HUES64 (cell line): Measurements from ENCODE around the gene FIBP.

Experiments used
- H3K27ac ChIP-seq: 2 replicates; pipeline ENCODE4 v1.7.0; 2013; ENCODE audit warnings: low read depth, low read length, inconsistent platforms
- H3K27me3 ChIP-seq: 2 replicates; pipeline ENCODE4 v1.6.1; 2013; ENCODE audit warnings: mild to moderate bottlenecking, low read length; ENCODE audit not compliant: insufficient read depth
- H3K36me3 ChIP-seq: 2 replicates; pipeline ENCODE4 v1.6.1; 2013; ENCODE audit warnings: mild to moderate bottlenecking, low read length; ENCODE audit not compliant: insufficient read depth
- H3K4me1 ChIP-seq: 2 replicates; pipeline ENCODE4 v1.6.1; 2013; ENCODE audit warnings: mild to moderate bottlenecking, low read length, moderate library complexity; ENCODE audit not compliant: insufficient read depth
- H3K4me3 ChIP-seq: 2 replicates; pipeline ENCODE4 v1.5.1; 2013; ENCODE audit warnings: mild to moderate bottlenecking, low read length, moderate library complexity
- H3K9ac ChIP-seq: 2 replicates; pipeline ENCODE4 v1.6.1; 2013; ENCODE audit warnings: mild to moderate bottlenecking, low read depth, low read length
- H3K9me3 ChIP-seq: 2 replicates; pipeline ENCODE4 v1.6.1; 2013; ENCODE audit warnings: low read depth, low read length; ENCODE audit not compliant: insufficient read depth
- WGBS: fragments of 150-250, 120-280 bp; methylation state at CpG from one replicate; pipeline ENCODE4 v1.1.7; 2013; ENCODE audit warnings: missing lambda C conversion rate; 5-methylcytosine and 5-hydroxymethylcytosine counted together

Gene FIBP

DNA sequence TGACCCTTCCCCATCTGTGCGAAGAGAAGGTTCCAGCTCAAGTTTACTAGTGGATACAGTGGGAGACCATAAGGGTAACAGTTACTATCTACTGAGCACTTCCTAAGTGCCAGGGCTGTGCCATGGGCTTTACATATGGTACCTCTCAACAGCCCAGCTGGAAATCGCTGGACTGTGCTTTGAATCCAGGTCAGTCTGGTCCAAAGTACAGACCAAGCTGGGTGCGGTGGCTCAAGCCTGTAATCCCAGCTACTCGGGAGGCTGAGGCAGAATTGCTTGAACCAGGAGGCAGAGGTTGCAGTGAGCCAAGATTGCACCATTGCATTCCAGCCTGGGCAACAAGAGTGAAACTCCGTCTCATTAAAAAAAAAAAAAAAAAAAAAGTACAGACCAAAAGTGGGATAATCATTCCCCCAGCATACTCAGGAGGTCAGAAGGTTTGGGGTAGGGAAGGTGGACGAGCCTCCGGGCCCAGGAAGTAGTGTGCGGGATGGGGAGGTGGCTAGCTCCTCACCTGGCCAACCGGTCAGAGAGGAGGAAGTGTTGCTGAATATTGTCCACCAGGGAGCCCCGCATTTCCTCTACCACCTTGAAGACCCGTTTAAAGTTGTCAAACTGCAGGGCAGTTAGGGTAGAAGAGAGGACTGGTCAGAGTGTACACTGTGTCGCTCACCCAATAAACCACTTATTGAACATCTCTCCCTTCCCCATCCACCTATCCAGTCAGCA, 2.3 kb downstream of the FIBP start:
- Histone ChIP-seq H3K36me3 (peaks cover 45% of the 10 kb centered on the region), H3K4me1 (peaks cover 10% of the 10 kb centered on the region), H3K9me3 (no peaks in the 10 kb centered on the region), H3K4me3 (no peak overlapping the region), H3K9ac (no peak overlapping the region), H3K27ac (no peak overlapping the region), H3K27me3 (peaks cover 14% of the 10 kb centered on the region)
- WGBS, result 96% methylated on average over 10 of the region's 12 CpGs

DNA sequence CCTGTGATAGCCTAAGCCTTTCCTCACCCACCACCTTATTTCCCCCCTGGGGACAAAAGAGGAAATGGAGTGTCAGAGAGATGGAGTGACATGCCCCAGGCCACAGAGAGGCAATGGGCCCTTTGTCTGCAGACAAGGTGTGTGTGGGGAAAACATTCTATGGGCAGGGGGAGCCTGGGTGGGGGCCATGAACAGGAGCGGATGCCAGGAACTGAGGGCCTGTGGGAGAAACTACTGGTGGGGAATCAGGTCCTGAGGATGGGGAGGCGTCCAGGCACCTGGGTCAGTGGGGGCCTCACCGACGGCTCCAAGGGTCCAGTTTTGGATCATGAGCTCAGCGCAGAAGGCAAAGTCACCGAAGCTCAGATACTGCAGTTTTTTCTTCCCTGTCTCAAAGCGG, 3.0 kb downstream of the FIBP start:
- H3K4me3 ChIP-seq, result no peak overlapping the region
- H3K4me1 ChIP-seq, result peaks cover 10% of the 10 kb centered on the region
- 95% methylated on average over 7 of the region's 7 CpGs for WGBS

DNA sequence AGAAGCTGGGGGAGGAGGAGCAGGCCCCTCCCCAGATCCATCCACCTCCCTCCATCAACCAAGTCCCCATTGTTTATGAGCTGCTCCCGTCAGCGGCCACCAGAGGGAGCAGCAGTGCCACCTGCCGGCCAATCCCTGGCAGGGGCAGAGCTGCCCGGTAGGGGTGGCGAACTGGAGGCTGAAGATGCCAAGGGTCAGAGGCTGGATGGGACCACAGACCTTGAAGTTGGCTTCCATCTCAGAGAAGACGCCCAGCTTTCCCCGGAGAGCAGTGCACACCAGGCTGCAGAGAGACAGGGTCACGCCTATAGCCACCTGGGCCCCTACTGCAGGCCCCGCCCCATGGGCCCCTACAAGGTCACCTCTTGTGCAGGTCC, 3.6 kb downstream of the FIBP start:
- Histone ChIP-seq H3K9me3 (no peaks in the 10 kb centered on the region), H3K36me3 (peaks cover 45% of the 10 kb centered on the region), H3K27me3 (peaks cover 8% of the 10 kb centered on the region), H3K4me1 (peaks cover 5% of the 10 kb centered on the region), H3K27ac (no peak overlapping the region), H3K4me3 (no peak overlapping the region), H3K9ac (no peak overlapping the region)
- WGBS, result 34% methylated on average over 9 of the region's 9 CpGs

More for the DNA sequence above, 3.0 kb downstream of the FIBP start:
- H3K27ac ChIP-seq, result no peak overlapping the region
- no peaks in the 10 kb centered on the region for H3K9me3 ChIP-seq
- no peak overlapping the region for H3K9ac ChIP-seq
- H3K27me3 ChIP-seq, result peaks cover 13% of the 10 kb centered on the region
- H3K36me3 ChIP-seq, result peaks cover 45% of the 10 kb centered on the region

DNA sequence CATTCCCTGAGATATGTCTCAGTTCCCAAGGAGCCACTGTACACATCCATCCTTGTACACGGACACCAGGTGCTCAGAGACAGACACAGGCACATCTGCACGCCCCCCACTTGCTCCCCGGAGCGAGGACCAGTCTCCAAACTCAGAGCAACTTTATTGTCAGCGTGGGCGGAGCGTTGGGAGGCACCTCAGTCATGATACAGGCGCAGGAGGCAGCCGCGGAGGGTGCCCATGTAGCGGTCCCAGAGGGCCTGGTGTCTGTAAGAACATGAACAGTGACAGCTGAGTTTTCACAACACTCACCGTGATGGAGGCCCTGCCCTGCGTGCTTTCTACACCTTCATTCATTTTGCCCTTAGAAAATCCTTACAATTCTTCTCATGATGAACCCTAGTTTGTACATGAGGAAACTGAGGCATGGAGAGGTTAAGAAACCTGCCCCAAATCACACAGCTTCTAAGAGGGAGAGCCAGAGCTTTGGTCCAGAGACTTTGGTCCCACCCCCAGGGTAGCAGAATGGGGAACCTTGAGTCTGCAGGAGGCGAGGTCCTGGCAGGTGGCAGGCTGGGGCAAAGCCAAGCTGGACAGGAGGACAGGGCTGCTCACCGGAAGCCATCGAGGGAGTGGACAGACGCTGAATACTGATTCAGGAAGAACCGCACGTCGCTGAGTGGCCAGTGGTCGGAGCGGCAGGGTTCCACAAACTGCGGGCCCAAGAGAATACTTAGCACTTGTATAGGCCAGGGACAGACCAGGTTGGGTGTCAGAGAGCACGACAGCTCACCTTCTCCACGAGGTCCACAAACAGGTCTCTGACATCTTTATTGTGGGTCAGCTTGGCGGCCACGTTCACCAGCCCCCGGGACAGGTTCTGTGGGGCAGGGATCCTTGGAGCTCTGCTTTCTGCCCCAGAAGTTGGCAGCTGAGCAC, 4.2 kb downstream of the FIBP start:
- Histone ChIP-seq H3K4me1 (peaks cover 3% of the 10 kb centered on the region), H3K9ac (no peak overlapping the region), H3K27me3 (peaks cover 1% of the 10 kb centered on the region; the same call in 1 of the 2 replicates), H3K36me3 (peaks cover 45% of the 10 kb centered on the region), H3K27ac (no peak overlapping the region), H3K4me3 (no peak overlapping the region), H3K9me3 (no peaks in the 10 kb centered on the region)
- 94% methylated on average over 28 of the region's 28 CpGs for WGBS

DNA sequence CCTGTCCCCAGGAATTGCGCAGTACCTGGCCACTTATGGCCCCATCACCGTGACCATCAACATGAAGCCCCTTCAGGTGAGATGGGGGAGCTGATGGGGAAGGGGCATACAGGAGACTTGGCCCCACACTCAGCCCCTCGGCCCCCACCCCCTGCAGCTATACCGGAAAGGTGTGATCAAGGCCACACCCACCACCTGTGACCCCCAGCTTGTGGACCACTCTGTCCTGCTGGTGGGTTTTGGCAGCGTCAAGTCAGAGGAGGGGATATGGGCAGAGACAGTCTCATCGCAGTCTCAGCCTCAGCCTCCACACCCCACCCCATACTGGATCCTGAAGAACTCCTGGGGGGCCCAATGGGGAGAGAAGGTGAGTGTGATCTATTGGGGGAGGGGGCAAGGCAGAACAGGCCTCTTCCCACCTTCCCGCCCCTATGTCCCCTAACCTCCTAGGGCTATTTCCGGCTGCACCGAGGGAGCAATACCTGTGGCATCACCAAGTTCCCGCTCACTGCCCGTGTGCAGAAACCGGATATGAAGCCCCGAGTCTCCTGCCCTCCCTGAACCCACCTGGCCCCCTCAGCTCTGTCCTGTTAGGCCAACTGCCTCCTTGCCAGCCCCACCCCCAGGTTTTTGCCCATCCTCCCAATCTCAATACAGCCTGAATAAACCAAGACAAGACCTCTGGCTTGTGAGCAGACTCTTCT, 5.1 kb downstream of the FIBP start:
- H3K9ac ChIP-seq, result no peak overlapping the region
- 92% methylated on average over 11 of the region's 13 CpGs for WGBS
- H3K27ac ChIP-seq, result no peak overlapping the region
- peaks cover 45% of the 10 kb centered on the region for H3K36me3 ChIP-seq
- peaks cover 3% of the 10 kb centered on the region; the same call in 1 of the 2 replicates for H3K4me1 ChIP-seq
- H3K4me3 ChIP-seq, result no peak overlapping the region
- H3K27me3 ChIP-seq, result no peaks in the 10 kb centered on the region
- no peaks in the 10 kb centered on the region for H3K9me3 ChIP-seq

DNA sequence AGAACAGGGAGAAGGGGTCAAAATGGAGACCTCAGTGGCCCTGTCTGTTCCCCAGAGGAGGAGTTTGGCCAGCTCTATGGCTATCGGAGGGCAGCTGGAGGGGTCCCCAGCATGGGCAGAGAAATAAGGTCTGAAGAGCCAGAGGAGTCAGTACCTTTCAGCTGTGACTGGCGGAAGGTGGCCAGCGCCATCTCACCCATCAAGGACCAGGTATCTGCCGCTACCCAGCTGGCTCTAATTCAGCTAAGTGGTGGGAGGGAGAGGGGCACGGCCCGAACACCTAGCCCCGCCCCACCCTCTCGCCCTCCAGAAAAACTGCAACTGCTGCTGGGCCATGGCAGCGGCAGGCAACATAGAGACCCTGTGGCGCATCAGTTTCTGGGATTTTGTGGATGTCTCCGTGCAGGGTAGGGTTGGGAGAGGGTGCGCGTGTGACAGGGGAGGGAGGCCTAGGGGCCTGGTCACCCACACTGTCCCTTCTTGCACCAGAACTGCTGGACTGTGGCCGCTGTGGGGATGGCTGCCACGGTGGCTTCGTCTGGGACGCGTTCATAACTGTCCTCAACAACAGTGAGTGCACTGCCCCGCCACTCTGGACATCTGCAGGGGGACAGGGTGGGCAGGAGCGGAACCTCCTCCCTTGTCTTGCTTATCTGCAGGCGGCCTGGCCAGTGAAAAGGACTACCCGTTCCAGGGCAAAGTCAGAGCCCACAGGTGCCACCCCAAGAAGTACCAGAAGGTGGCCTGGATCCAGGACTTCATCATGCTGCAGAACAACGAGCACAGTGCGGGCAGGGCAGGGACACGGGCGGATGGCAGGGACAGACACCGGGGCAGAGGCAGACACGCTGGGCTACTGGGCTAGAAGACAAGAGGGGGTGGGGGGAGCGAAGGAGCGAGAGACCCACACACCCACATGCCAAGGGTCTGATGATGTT, 5.9 kb downstream of the FIBP start:
- no peaks in the 10 kb centered on the region for H3K9me3 ChIP-seq
- H3K4me3 ChIP-seq, result no peak overlapping the region
- peaks cover 1% of the 10 kb centered on the region; the same call in 1 of the 2 replicates for H3K4me1 ChIP-seq
- H3K27me3 ChIP-seq, result no peaks in the 10 kb centered on the region
- H3K9ac ChIP-seq, result no peak overlapping the region
- WGBS, result 96% methylated on average over 30 of the region's 30 CpGs
- H3K36me3 ChIP-seq, result peaks cover 45% of the 10 kb centered on the region
- no peak overlapping the region for H3K27ac ChIP-seq

DNA sequence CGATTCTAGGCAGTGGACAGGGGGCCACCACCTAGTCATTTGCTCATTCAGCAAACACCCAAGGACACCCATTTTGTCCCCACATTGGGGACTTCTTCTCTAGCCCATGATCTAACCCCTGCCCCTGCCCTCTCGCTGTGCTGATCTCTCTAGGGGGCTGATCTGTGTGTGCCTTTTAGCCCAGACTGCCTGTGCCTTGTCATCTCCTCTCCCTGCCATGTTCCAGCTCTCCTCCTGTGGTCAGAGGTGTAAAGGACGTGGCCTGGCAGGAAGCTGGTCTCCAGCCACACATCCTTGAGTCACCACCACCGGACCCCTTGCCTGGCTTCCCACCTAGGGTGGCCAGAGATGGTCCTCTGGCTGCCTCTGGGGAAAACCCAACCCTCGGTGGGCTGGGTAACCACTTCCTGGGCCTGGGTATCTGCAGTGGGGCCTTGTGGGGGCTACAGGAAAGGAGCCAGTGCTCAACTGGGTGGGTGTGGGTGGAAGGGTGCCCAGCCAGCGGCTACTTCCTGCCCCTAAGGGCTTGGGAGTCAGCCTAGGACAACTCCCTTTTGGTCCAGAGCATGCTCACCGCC, 7.3 kb downstream of the FIBP start:
- WGBS, result 89% methylated on average over 7 of the region's 7 CpGs
- H3K27me3 ChIP-seq, result no peaks in the 10 kb centered on the region
- H3K9me3 ChIP-seq, result no peaks in the 10 kb centered on the region
- no peak overlapping the region for H3K9ac ChIP-seq
- no peak overlapping the region for H3K27ac ChIP-seq
- H3K4me1 ChIP-seq, result no peaks in the 10 kb centered on the region
- no peak overlapping the region for H3K4me3 ChIP-seq
- peaks cover 35% of the 10 kb centered on the region for H3K36me3 ChIP-seq

DNA sequence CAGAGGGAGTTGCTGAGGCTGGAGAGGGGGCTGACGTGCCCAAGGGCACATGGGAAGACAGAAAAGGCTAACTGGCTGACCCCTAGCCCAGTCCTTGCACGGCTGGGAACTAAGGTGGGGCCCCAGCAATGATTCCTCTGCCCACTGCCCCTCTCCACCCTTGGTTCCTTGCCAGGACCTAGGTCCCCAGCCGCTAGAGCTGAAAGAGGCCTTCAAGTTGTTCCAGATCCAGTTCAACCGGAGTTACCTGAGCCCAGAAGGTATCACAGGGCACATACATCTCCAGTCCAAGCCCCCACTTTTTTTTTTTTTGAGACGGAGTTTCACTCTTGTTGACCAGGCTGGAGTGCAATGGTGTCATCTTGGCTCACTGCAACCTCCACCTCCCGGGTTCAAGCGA, 8.2 kb downstream of the FIBP start:
- no peaks in the 10 kb centered on the region for H3K27me3 ChIP-seq
- WGBS, result 88% methylated on average over 7 of the region's 7 CpGs
- H3K9me3 ChIP-seq, result no peaks in the 10 kb centered on the region
- peaks cover 27% of the 10 kb centered on the region for H3K36me3 ChIP-seq
- H3K9ac ChIP-seq, result no peak overlapping the region
- no peak overlapping the region for H3K27ac ChIP-seq
- H3K4me1 ChIP-seq, result no peaks in the 10 kb centered on the region
- no peak overlapping the region for H3K4me3 ChIP-seq

DNA sequence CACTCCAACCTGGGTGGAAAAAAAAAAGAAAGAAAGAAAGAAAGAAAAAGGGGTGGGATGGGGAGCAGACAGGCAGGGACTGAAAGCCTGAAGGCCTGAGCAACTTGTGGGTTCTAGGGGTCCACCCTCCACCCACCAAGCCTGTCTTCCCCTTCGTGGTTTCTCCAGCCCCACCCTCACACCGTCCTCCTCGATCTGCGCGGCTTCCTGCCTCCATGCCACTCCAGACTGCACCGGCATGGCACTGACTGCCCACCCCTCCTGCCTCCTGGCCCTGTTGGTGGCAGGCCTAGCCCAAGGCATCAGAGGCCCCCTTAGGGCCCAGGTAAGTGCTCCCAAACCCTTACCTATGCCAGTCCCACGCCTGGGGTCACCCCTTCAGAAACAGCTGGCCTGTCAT, 8.7 kb downstream of the FIBP start, which contains the start of gene CTSW:
Gene CTSW, plus strand, starts transcription at position 221 of the 400 bp plus-strand sequence. Its CDS starts 18 bp downstream, at position 239.
- H3K27ac ChIP-seq, result no peak within 1 kb of the TSS
- H3K4me3 ChIP-seq, result no peak within 1 kb of the TSS
- no peak within 1 kb of the TSS for H3K9ac ChIP-seq
- peaks cover 24% of the 10 kb centered on the region for H3K36me3 ChIP-seq
- 84% methylated on average over 7 of the region's 7 CpGs for WGBS
- H3K9me3 ChIP-seq, result no peaks in the 10 kb centered on the region
- no peaks in the 10 kb centered on the region for H3K27me3 ChIP-seq
- H3K4me1 ChIP-seq, result no peaks in the 10 kb centered on the region
